ENCODE results near the gene TMEM50B.

- TF ChIP-seq, protein P1, sequence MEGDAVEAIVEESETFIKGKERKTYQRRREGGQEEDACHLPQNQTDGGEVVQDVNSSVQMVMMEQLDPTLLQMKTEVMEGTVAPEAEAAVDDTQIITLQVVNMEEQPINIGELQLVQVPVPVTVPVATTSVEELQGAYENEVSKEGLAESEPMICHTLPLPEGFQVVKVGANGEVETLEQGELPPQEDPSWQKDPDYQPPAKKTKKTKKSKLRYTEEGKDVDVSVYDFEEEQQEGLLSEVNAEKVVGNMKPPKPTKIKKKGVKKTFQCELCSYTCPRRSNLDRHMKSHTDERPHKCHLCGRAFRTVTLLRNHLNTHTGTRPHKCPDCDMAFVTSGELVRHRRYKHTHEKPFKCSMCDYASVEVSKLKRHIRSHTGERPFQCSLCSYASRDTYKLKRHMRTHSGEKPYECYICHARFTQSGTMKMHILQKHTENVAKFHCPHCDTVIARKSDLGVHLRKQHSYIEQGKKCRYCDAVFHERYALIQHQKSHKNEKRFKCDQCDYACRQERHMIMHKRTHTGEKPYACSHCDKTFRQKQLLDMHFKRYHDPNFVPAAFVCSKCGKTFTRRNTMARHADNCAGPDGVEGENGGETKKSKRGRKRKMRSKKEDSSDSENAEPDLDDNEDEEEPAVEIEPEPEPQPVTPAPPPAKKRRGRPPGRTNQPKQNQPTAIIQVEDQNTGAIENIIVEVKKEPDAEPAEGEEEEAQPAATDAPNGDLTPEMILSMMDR (conservative IDR thresholded peaks at IDR 0.05; ENCODE audit: low read depth, low read length), result no peak
- TF ChIP-seq EZH2 (IDR thresholded peaks at IDR 0.05; ENCODE audit: low read length, unreplicated experiment), result no peak
- no peak for TF ChIP-seq EZH2phosphoT487 (IDR thresholded peaks at IDR 0.05; ENCODE audit: borderline replicate concordance, low read length)
Measured at GRCh38 chr21:33495743-33496142, 16.0 kb upstream of the TMEM50B start.

Data from PC-3 (cell line).